NT2/D1 (cell line): ENCODE data around the gene RIOK1.

ENCODE experiments used
- SUZ12 ChIP-seq: IDR thresholded peaks from 2 replicates; pipeline ENCODE4 v1.6.1; 2011; ENCODE audit not compliant: insufficient read length, insufficient read depth; ENCODE audit errors: extremely low read depth
- YY1 ChIP-seq: IDR thresholded peaks from 2 replicates; pipeline ENCODE4 v1.6.1; 2011; ENCODE audit not compliant: insufficient read length, insufficient read depth
- ZNF274 ChIP-seq: IDR thresholded peaks from 2 replicates; pipeline ENCODE4 v1.6.1; 2011; ENCODE audit warnings: mild to moderate bottlenecking, low read depth, low read length

GRCh38 chr6:7377961-7378360 is 11.6 kb upstream of the RIOK1 start:
- TF ChIP-seq YY1: no peak
- TF ChIP-seq ZNF274: no peak
- no peak for TF ChIP-seq SUZ12
